Fibroblast of skin of right quadriceps (primary cell): ENCODE measurements around the gene ZNFX1.
"Not testable (repeated sequence)": the region's sequence is repeated elsewhere in the genome, so short reads cannot be mapped to it uniquely, and the experiment has no call there.

Experiments used
- DNase-seq: peaks from one replicate; pipeline ENCODE4 v3.0.0-alpha.2; 2013

The ZNFX1 gene

DNA sequence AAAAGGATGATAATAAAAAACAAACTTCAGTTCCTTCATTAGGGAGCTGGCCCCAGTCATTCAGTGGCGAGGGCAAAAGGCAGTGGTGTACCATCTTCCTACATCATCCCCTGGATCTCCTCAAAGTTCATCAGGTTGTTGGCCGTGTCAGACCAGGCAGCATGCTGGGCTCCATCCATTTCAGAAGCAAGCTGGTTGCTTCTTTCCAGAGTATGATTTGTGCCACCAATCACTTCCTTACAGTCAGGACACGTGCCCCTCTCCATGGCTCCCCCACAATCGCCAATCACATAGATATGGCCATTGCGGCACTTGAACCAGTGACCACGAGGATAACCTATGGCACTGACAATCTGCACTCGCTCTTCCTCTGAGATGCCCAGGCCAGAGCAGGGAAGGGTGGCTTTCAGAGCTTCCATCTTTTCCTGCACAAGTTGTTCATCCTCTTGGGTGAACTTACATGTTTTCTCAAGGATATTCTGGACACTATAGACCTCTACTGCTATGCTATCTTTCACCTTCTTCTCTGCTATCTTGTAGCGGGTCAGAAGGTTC is 30.6 kb downstream of the ZNFX1 start:
- no peak for DNase-seq

DNA sequence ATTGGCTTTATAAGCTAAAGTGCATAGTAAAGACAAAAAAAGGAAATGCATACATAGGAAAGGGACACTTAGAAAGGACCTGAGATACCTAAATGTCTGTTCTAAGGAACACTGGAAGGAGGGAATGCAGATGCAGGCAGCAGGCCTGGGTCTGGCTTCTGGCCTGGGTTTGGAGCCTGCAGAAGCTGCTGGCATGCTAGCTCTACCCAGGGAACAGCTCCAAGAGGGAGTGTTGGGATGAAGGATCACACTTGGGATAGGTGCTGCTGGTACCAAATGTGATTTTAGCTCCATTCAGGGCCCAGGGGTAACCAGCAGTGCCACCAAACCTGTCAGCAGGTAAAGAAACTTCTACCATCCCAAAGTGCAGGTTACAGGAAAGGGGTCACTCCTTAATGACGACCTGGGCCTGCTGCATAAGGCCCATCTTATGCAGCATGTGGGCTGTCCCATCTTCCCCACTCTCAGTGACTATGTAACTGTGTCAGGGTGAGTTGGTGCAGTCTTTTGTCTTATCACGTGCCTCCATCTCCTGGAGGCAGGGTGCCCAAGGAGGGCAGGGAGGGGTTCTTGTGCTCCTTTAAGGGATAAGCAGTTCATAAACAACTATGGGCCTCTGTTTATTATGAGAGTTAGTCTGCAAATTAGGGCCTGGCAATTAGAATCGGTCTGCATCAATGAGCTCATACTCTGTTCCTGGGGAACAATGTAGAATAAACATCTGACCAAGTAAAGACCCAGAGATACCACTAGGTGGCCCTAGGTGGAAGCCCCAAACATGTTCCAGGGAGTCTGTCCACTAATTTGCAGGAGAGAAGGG is 31.7 kb downstream of the ZNFX1 start:
- peak; percentile 44 for DNase-seq

DNA sequence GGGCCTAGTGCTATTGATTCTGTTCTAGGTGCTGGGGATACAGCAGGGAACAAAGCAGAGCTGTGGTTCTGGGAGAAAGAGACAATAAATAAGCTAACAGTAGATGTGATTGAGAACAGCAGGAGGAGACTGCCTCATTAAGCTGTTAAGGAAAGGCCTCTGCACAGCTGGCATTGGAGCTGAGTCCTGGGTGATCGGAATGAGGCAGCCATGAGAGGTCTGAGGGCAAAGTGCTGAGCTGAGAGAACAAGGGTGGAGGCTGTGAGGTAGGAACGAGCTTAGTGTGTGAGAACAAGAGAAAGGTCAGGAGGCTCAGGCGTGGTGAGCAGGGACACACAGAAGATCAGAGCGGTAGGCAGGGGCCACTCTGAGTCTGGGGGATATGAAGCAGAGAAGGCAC is 40.3 kb downstream of the ZNFX1 start:
- no peak for DNase-seq

DNA sequence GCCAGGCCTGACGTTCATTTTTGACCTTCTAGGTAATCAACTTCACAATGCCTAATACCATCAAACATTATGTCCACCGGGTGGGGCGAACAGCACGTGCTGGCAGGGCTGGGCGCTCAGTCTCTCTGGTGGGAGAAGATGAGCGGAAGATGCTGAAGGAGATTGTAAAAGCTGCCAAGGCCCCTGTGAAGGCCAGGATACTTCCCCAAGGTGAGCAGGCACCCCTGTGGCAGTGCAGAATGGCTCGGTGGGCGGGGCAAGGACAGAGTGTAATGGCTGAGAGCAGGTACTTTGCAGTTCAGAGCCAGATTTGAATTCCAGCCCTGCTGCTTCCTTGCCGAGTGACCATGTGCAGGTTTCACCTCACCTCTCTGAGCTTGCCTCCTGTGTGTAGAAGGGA is 41.6 kb downstream of the ZNFX1 start:
- no peak for DNase-seq

DNA sequence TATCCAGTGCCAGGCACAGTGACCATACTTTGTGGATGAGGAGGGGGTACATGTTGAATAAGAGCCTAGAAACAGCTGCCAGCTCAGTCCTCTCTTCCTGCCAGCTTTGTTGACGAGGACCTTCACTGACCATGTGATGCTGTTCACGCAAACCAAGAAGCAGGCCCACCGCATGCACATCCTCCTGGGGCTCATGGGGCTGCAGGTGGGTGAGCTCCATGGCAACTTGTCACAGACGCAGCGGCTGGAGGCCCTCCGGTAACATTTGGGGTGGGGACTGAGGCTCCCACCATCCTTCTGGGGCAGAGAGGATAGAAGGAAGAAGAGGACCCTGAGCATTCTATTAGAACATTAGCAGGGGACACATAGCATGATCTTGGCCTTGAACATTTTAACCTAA is 43.0 kb downstream of the ZNFX1 start:
- no peak for DNase-seq

DNA sequence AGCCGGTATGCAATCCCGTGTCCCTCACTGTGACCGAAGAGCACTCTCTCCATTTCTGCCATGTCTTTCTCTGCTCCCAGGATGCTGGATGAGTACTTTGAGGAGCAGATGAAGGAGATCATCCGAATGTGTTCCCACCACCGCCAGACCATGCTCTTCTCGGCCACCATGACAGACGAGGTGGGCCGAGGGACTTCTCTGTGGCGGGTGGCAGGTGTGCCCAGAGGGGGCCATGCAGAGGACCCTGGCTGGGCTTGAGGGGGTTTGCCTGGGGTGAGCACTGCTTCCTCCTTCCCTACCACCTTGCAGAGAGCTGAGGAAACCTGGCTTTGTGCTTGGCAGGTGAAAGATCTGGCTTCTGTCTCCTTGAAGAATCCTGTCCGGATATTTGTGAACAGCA is 44.6 kb downstream of the ZNFX1 start:
- no peak for DNase-seq

DNA sequence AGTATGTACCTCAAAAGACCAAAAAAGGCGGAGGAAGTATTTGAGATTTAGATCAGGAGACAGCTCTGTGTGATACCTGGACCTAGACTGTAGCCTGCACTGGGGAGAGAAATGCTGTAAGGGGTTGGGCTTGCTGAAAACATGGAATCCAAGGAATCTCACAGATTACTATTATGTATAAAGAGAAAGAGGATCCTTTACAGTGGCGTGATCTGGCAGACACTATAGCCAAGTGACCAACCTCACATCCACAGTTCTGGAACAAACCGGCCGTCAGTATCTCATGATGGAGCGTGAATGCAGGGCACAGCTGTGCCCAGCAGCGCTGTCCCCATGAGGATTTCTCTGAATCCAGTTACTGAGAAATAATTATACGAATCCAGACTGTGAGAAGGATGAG is 46.4 kb downstream of the ZNFX1 start:
- no peak for DNase-seq

DNA sequence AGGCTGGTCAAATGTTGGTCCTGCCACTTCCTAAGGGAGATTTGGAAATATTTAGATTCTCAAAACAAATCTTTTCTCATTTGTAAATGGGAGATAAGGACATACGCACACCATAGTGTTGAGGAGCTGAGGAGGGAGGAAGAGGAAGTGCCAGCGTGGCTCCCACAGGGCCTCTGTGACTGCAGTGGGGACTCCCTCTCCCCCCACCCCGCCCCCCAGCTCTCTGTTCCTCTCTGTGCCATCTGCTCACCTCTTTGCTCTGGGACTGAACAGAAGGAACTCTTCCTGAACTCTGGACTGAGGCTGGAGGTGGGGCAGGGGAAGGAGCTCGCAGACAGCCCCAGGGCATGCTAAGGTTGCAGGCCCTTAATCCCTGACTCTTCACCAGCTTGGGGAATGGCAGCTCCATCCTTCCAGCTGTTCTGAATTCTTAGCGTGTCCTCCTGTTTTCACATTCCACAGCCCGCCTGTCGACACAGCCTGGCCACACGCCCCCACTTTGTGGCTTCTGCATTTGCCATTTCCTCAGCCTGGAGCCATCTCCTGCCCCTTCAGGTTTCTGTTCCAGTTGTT is 47.2 kb downstream of the ZNFX1 start:
- no peak for DNase-seq

DNA sequence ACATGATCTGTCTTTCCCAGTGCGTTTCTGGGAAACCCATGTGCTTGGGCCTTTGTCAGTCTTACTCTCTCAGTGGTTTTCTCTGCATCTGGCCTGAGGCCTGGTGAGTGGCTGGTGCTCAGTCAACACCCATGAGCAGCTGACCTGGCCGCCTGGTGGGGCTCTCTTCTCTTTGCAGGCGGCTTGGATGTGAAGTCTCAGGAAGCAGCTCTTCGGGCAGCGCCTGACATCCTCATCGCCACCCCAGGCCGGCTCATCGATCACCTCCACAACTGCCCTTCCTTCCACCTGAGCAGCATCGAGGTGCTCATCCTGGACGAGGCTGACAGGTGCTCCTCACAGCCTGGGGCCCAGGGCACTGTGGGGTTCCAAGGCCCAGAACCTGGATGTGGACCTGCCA is 47.8 kb downstream of the ZNFX1 start:
- DNase-seq, result no peak

DNA sequence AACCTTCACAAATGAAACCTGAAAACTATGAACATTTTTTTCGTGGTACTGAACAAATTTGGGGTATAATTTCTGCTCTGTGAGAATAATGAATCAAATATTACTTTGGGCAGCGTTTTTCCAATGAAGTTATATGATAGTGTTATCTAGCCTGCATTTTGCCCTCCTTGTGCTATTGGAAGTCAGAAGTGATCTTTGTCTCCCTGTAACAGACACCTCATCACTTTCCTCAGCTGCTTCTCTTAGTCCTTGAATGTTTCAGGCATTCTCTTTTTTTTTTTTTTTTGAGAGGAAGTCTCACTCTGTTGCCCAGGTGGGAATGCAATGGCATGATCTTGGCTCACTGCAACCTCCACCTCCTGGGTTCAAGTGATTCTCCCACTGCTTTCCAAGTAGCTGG is 48.5 kb downstream of the ZNFX1 start:
- DNase-seq, result no peak

DNA sequence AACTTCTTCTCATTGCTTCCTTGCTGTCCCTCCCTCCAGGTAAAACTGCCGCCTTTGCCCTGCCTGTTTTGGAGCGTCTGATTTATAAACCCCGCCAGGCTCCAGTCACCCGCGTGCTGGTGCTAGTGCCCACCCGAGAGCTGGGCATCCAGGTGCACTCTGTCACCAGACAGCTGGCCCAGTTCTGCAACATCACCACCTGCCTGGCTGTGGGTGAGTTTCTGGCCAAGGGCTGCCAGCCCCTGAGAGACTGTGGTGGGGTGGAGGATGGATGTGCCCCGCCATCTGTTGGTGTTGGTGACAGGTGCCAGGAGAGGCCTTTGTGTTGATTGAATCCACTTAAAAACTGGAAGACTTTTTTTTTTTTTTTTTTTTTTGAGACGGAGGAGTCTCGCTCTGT is 49.2 kb downstream of the ZNFX1 start:
- no peak for DNase-seq

DNA sequence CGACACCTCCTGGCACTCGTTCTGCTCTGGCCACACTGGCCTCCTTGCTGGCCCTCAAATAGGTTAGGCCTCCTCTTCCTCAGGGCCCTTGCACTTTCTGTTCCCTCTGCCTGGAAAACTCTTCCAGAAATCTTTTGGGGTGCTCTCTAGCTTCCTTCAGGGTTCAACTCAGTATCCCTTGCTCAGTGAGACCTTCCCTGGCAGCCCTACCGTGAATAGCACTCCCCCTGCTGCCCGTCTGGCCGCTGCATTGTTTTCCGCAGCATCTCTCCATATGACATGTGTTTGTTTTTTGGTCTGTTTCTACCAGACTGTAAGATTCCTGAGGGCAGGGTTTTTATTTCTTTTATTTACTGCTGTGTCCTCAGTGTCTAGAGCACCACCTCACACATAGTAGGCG is 52.0 kb downstream of the ZNFX1 start:
- no peak for DNase-seq

DNA sequence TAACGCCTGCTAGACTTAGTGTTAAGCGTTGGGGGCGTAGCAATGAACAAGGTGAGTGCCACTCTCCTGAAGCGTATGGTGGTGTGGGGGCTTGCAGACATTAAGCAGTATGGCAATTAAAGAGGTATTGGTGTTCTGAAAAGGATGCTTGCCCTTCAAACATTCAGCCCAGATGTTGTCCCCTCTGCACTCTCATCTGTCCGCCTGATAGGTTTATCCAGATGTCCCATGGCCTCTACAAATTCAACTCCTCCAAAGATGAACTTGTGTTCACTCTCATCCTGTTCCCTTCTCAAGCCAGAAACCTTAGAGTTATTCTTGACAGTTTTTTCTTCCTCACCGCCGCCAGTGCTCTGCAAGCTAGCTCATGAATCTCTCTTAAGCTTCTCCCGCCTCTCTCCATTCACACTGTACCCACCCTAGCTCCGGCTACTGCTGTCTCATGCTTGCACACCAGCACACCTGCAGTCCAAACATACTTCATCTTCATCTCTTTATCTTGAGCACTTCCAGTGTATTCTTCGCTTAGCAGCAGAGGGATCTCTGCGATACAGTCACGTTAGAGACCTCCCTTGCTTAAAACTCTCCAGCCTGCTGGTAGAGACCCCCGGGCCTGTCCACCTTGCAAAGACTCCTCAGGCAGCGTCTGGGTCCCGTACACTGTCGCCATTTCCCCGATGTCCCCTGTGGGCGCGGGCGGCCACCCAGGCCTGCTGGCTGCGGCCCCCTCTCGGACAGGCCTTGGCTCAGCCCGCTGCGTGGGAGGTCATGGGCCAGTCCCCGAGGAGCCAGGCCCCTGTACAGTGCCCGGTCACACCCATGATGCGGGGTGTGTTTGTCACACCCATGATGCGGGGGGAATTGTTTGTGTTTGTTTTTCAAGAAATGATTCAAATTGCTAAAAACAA is 57.7 kb downstream of the ZNFX1 start:
- DNase-seq, result no peak

DNA sequence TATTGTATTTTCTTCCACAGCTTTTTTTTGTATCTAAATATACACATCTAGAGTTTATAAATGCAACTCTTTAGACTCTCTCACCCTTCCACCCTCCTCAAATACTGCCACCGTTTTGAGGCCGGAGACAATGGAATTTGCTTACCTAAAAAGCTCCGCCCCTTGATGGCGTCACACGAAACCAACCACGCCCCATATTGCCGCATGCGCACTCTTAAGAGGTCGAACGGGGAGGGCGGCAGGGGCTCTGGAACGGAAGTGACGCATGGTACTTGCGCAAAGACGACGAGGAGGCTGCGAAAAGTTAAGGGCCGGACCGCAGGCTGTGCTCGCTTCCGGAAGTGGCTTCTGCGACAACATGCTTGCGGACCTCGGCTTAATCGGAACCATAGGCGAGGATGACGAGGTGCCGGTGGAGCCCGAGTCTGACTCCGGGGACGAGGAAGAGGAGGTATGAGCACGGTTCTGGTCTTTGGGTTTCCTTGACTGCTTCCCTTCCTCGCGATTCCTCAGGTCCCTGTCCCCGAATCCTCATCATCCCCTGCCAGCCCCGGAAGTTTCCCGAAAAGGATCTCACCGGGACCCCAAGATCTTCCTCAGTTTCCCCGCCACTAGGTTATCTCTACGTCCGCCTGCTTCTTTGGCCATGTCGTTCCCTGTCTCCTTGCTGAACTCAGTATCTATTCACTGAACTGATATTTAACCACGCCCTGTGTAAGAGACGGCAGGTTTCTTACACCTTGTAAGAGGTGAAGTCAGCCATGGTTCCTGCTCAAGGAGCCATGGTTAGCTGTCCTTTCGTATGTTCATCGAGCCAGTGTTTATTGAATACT is 58.5 kb downstream of the ZNFX1 start, which contains the start of gene DDX27:
TSS of gene DDX27 (plus strand) at position 326 of the 833 bp plus-strand sequence. CDS start at position 359, 33 bp downstream.
- peak; percentile 99 for DNase-seq

DNA sequence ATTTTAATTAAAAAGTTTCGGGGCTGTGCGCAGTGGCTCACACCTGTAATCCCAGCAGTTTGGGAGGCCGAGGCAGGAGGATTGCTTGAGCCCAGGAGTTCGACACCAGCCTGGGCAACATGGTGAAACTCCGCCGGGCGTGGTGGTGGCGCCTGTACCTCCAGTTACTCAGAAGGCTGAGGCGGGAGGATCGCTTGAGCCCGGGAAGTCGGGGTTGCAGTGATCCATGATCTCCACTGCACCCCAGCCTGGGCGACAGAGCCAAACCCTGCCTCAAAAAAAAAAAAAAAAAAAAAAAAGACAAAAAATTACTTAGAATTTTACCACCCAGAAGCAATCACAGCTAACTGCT is 59.1 kb downstream of the ZNFX1 start:
- DNase-seq, result not testable (repeated sequence)

DNA sequence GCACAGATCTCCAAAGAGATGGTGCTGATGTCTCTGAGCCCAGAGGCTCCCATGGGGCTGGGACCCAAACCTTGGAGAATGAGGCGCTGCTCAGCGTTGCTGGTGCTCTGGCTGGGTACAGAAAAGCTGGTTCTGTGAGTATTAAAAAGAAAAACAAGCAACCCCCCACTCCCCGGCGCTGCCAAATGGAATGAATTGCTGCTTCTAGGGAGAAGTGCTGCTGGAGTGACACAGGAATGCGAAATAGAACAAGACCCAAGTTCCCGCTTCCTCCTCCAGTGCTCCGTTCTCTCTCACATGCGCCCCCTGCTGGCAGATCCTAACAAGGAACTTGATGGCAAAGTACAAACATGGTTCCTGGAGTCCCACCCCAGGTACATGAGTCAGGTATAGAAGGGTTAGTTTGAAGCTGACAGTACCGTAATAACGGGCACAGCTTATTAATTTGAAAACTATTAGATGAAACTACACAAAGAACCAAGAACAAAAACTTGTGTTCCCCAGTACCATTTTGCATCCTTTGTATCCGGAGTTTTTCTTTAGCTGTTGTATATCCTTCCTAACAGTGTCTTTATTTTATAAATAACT is 60.8 kb downstream of the ZNFX1 start:
- DNase-seq, result peak; percentile 86

DNA sequence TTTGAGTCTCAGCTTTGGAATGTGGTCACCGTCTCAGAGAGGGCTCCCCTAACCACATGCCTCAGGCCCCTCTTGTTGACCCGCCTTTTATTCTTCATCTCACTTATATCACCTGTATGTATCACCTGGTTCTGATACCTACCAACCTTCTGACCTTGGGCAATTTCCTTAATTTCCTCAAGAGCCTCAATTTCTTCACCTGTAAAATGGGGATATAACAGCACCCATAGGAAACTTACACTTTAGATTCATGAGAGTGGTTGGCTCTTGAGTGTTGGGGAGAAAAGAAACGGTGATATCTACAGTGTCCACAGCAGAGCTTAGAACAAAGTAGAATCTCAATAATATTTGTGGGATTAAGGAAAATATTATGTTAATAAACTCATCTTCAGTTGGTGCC is 62.6 kb downstream of the ZNFX1 start:
- DNase-seq, result no peak

DNA sequence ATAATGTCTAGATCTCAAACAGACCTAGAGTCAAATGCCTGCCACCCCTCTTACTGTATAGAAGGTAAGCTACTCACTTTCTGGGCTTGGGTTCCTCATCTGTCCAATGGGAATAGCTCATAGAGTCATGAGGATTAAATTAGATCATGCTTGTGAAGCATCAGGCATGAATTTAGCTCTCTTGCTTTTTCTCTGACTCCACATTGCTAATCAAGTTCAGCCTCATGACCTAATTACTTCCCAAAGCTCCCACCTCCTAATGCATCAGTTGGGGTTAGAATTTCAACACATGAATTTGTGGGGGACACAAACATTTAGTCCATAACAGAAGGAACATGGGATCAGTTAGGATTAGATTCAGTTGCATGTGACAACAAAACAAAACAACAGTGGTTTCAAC is 63.3 kb downstream of the ZNFX1 start:
- no peak for DNase-seq

DNA sequence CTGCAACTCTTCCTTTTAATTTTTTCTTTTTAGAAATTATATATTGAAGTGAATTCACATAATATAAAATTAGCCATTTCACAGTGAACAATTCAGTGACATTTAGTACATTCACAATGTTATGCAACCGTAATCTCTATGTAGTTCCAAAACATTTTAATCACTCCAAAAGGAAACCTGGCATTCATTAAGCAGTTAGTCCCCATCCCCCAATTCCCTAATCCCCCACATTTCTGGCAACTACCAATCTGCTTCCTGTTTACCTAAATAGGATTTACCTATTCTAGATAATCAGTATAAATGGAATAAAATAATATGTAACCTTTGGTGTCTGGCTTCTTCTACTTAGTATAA is 67.1 kb downstream of the ZNFX1 start:
- no peak for DNase-seq

DNA sequence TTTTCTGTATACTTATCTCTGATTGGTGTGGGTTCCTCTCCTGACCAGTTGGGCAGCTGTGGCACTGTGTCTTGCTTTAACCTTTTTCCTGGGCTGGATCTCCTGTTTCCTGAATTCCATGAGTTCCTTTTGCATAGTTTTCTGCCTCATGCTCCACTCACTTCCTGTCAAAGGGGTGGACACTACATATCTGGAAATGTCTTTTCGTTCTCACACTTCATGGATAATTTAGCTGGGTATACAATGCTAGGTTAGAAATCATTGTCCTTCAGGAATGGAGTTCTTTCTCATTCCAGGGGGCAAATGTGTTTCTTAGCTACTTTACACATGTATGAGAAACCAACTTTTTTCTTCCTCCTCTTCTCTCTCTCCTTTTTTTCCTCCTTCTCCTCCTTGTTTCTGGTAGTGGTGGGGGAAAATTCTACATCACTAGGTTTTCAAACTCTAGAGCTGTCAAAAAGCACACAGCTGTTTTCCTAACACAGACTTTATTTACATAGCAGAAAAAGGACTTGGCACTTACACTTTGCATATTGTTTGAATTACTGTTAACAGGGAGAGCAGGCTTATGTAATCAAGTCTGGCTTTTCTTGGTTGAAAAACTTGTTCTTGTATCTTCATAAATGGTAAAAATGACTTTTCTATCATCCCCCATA is 67.6 kb downstream of the ZNFX1 start:
- no peak for DNase-seq

DNA sequence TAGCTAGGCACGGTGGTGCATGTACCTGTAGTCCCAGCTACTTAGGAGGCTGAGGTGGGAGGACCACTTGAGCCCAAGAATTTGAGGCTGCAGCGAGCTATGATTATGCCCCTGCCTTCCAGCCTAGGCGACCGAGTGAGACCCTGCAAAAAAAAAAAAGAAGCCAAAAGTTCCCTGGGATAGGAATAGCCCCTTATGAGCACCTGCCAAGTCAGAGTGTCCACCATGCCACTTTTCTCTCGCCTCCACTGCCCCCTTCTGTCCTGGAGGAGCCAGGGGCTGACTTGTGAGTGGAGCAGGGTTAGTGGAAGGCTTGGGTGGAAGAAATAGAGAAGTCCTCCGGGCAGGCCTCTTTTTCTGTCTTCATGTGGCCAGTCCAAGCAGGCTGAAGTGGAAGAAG is 70.8 kb downstream of the ZNFX1 start:
- DNase-seq, result no peak

DNA sequence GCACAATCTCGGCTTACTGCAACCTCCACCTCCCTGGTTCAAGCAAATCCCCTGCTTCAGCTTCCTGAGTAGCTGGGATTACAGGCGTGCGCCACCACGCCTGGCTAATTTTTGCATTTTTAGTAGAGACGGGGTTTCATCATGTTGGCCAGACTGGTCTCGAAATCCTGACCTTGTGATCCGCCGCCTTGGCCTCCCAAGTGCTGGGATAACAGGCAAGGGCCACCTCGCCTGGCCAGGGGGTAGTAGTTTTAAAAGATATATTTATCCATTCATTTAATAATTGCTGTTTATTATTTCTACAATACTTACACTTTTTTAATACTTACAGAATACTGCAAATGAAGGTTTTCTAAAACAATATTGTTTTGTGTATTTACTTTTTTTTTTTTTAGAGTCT is 74.1 kb downstream of the ZNFX1 start:
- no peak for DNase-seq
